ENCODE results near the gene LRRC72. TPM values are rescaled to one million over a fixed set of nuclear protein-coding genes. Genes with fewer than 3 reads are reported as not detected.
"Not testable (repeated sequence)": the region's sequence is repeated elsewhere in the genome, so short reads cannot be mapped to it uniquely, and the experiment has no call there.

The LRRC72 gene
- total RNA-seq, 3 donors from 2014 or later (not counting 1 experiment from before 2014, with no cell fraction given): not detected

DNA sequence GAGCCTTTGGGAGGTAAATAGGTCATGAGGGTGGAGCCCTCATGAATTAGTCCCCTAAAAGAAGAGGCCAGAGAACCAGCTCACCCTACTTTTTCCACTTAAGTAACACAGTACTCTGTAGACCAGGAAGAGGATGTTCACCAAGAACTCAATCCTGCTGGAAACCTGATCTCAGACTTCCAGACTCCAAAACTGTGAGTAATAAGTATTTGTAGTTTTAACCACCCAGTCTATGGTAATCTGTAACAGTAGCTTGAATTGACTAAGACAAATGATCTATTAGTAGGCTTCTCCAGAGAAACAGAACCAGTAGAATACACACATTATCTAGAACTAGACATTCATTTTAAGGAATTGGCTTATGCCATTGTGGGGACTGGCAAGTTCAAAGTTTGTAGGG is 67.4 kb downstream of the LRRC72 start:
- no peaks in the 10 kb centered on the region for H3K4me1 ChIP-seq (ENCODE audit: control insufficient read depth, insufficient read depth, low read length)
- H3K4me3 Mint-ChIP-seq: no peak overlapping the region
- ATAC-seq (no peak), DNase-seq (no peak)
- no peaks in the 10 kb centered on the region for H3K4me1 Mint-ChIP-seq
- H3K27me3 Mint-ChIP-seq (ENCODE audit: low read depth in 2 of 2): no peaks in the 10 kb centered on the region
- H3K27ac ChIP-seq (ENCODE audit: low read length): no peak overlapping the region
- H3K9me3 Mint-ChIP-seq: no peaks in the 10 kb centered on the region
- no peak overlapping the region for H3K4me3 ChIP-seq (ENCODE audit: low read length)
- H3K36me3 ChIP-seq (ENCODE audit: control insufficient read depth, insufficient read depth, low read length): no peaks in the 10 kb centered on the region
- H3K27me3 ChIP-seq (ENCODE audit: control insufficient read depth, insufficient read depth, low read length): no peaks in the 10 kb centered on the region
- no peak overlapping the region for H3K27ac Mint-ChIP-seq
- TF ChIP-seq, protein P1, sequence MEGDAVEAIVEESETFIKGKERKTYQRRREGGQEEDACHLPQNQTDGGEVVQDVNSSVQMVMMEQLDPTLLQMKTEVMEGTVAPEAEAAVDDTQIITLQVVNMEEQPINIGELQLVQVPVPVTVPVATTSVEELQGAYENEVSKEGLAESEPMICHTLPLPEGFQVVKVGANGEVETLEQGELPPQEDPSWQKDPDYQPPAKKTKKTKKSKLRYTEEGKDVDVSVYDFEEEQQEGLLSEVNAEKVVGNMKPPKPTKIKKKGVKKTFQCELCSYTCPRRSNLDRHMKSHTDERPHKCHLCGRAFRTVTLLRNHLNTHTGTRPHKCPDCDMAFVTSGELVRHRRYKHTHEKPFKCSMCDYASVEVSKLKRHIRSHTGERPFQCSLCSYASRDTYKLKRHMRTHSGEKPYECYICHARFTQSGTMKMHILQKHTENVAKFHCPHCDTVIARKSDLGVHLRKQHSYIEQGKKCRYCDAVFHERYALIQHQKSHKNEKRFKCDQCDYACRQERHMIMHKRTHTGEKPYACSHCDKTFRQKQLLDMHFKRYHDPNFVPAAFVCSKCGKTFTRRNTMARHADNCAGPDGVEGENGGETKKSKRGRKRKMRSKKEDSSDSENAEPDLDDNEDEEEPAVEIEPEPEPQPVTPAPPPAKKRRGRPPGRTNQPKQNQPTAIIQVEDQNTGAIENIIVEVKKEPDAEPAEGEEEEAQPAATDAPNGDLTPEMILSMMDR (IDR thresholded peaks at IDR 0.05): no peak
- intact Hi-C loops (cut with micrococcal nuclease): no loop called here
- H3K36me3 Mint-ChIP-seq: no peaks in the 10 kb centered on the region
- no peaks in the 10 kb centered on the region for H3K9me3 ChIP-seq (ENCODE audit: control insufficient read depth, insufficient read depth, low read length)

DNA sequence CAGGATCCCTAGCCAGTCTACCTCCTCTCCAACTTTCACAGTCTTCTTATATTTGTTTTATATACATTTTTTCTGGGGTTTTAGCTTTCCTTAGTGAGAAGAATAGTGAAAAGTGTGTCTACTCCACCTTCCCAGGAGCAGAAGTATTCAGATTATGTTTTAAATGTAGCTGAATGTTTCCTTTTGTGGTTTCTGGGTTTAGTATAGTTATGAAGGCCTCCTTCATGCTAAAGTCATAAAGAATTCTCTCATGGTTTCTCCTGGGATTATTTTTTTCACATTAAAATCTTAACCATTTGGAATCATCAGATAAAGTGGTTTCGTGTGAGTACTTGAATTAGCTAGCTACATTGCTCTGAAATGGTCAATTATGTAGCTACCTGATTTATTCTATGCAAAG is 68.1 kb downstream of the LRRC72 start:
- DNase-seq (no peak), ATAC-seq (no peak)
- Histone ChIP-seq H3K9me3 (ENCODE audit: control insufficient read depth, insufficient read depth, low read length) (no peaks in the 10 kb centered on the region), H3K27me3 (ENCODE audit: control insufficient read depth, insufficient read depth, low read length) (no peaks in the 10 kb centered on the region), H3K4me3 (ENCODE audit: low read length) (no peak overlapping the region), H3K36me3 (ENCODE audit: control insufficient read depth, insufficient read depth, low read length) (no peaks in the 10 kb centered on the region), H3K4me1 (ENCODE audit: control insufficient read depth, insufficient read depth, low read length) (no peaks in the 10 kb centered on the region), H3K27ac (ENCODE audit: low read length) (no peak overlapping the region)
- no peaks in the 10 kb centered on the region for H3K9me3 Mint-ChIP-seq
- intact Hi-C loops (cut with micrococcal nuclease): no loop called here
- no peaks in the 10 kb centered on the region for H3K36me3 Mint-ChIP-seq
- H3K4me1 Mint-ChIP-seq: no peaks in the 10 kb centered on the region
- TF ChIP-seq, protein P1 (IDR thresholded peaks at IDR 0.05): no peak
- H3K27me3 Mint-ChIP-seq (ENCODE audit: low read depth in 2 of 2): no peaks in the 10 kb centered on the region
- no peak overlapping the region for H3K4me3 Mint-ChIP-seq
- WGBS (ENCODE audit: insufficient coverage): 100% methylated on average over 1 of the region's 1 CpG
- no peak overlapping the region for H3K27ac Mint-ChIP-seq

DNA sequence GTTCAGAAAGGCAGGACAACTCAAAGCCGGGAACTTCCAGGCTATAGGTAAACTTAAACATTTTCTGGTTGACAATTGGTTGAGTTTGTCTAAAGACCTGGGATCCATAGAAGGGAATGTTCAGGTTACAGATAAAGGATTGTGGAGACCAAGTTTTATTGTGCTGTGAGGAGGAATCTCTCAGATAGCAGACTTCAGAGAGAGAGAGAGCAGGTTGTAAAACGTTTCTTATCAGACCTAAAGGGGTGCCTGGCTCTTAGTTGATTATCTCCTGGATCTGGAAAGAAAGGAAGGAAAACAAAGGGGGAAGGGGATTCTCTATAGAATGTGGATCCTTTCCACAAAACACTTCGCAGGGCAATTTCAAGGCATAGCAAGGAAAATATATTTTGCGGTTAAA is 69.0 kb downstream of the LRRC72 start:
- H3K4me3 Mint-ChIP-seq; H3K4me1 Mint-ChIP-seq; ATAC-seq; H3K4me1 ChIP-seq (ENCODE audit: control insufficient read depth, insufficient read depth, low read length); H3K27ac Mint-ChIP-seq; H3K36me3 ChIP-seq (ENCODE audit: control insufficient read depth, insufficient read depth, low read length); H3K27me3 ChIP-seq (ENCODE audit: control insufficient read depth, insufficient read depth, low read length); H3K27ac ChIP-seq (ENCODE audit: low read length); H3K36me3 Mint-ChIP-seq; H3K27me3 Mint-ChIP-seq (ENCODE audit: low read depth in 2 of 2); intact Hi-C loops (cut with micrococcal nuclease); H3K4me3 ChIP-seq (ENCODE audit: low read length); H3K9me3 Mint-ChIP-seq; DNase-seq; H3K9me3 ChIP-seq (ENCODE audit: control insufficient read depth, insufficient read depth, low read length): not testable (repeated sequence)
- 92% methylated on average over 4 of the region's 4 CpGs for WGBS (ENCODE audit: insufficient coverage)

- Histone ChIP-seq H3K27me3 (ENCODE audit: control insufficient read depth, insufficient read depth, low read length) (no peaks in the 10 kb centered on the region), H3K9me3 (ENCODE audit: control insufficient read depth, insufficient read depth, low read length) (no peaks in the 10 kb centered on the region), H3K36me3 (ENCODE audit: control insufficient read depth, insufficient read depth, low read length) (peaks cover 24% of the 10 kb centered on the region), H3K27ac (ENCODE audit: low read length) (no peak overlapping the region), H3K4me3 (ENCODE audit: low read length) (no peak overlapping the region), H3K4me1 (ENCODE audit: control insufficient read depth, insufficient read depth, low read length) (no peaks in the 10 kb centered on the region)
- peaks cover 17% of the 10 kb centered on the region for H3K36me3 Mint-ChIP-seq
- no peak for DNase-seq
- no peak overlapping the region for H3K27ac Mint-ChIP-seq
- TF ChIP-seq, protein P1 (IDR thresholded peaks at IDR 0.05): no peak
- H3K9me3 Mint-ChIP-seq: no peaks in the 10 kb centered on the region
- no peak overlapping the region for H3K4me3 Mint-ChIP-seq
- no peak for ATAC-seq
- WGBS (ENCODE audit: insufficient coverage): 91% methylated on average over 3 of the region's 4 CpGs
- intact Hi-C loops (cut with micrococcal nuclease): no loop called here
- no peaks in the 10 kb centered on the region for H3K27me3 Mint-ChIP-seq (ENCODE audit: low read depth in 2 of 2)
- no peaks in the 10 kb centered on the region for H3K4me1 Mint-ChIP-seq
Observed at GRCh38 chr7:16598015-16598414, 71.4 kb downstream of the LRRC72 start.

Measured in natural killer cell (primary cell).